ENCODE measurements around the gene RAB11FIP4.

RAB11FIP4 gene

GRCh38 chr17:31386542-31387075, 4.9 kb upstream of the RAB11FIP4 start:
- DNase-seq (ENCODE audit: low read depth), result no peak

- no peak for DNase-seq (ENCODE audit: low read depth)
Measured at GRCh38 chr17:31387438-31387837, 4.0 kb upstream of the RAB11FIP4 start.

- DNase-seq (ENCODE audit: low read depth), result no peak
Measured at GRCh38 chr17:31388351-31388750, 3.1 kb upstream of the RAB11FIP4 start.

- DNase-seq (ENCODE audit: low read depth), result peak; percentile 36
Measured at GRCh38 chr17:31388770-31389656, 2.5 kb upstream of the RAB11FIP4 start.

- DNase-seq (ENCODE audit: low read depth), result no peak
Measured at GRCh38 chr17:31389657-31390381, 1.7 kb upstream of the RAB11FIP4 start.

- no peak for DNase-seq (ENCODE audit: low read depth)
Measured at GRCh38 chr17:31390426-31390747, 1.1 kb upstream of the RAB11FIP4 start.

GRCh38 chr17:31390748-31391495, 553 bp upstream of the RAB11FIP4 start:
- DNase-seq (ENCODE audit: low read depth), result no peak

GRCh38 chr17:31392002-31392855, 754 bp downstream of the RAB11FIP4 start:
- DNase-seq (ENCODE audit: low read depth), result no peak

- no peak for DNase-seq (ENCODE audit: low read depth)
Measured at GRCh38 chr17:31392856-31393748, 1.6 kb downstream of the RAB11FIP4 start.

GRCh38 chr17:31393749-31394146, 2.3 kb downstream of the RAB11FIP4 start:
- no peak for DNase-seq (ENCODE audit: low read depth)

- peak; percentile 29 for DNase-seq (ENCODE audit: low read depth)
Measured at GRCh38 chr17:31394544-31394943, 3.1 kb downstream of the RAB11FIP4 start.

- no peak for DNase-seq (ENCODE audit: low read depth)
Measured at GRCh38 chr17:31397256-31397939, 5.9 kb downstream of the RAB11FIP4 start.

GRCh38 chr17:31398381-31399311, 7.2 kb downstream of the RAB11FIP4 start:
- DNase-seq (ENCODE audit: low read depth), result no peak

- DNase-seq (ENCODE audit: low read depth), result no peak
Measured at GRCh38 chr17:31400481-31400950, 9.0 kb downstream of the RAB11FIP4 start.

GRCh38 chr17:31401456-31402254, 10.2 kb downstream of the RAB11FIP4 start:
- no peak for DNase-seq (ENCODE audit: low read depth)

GRCh38 chr17:31404028-31404949, 12.8 kb downstream of the RAB11FIP4 start:
- no peak for DNase-seq (ENCODE audit: low read depth)
